Lower leg skin (tissue), 4 donors: ENCODE measurements around the gene WDR64. TPM values are rescaled to one million over a fixed set of nuclear protein-coding genes. Genes with fewer than 3 reads are reported as not detected.

Experiments
- DNase-seq, 2 donors: peaks; one replicate each; pipeline ENCODE4 v3.0.0-alpha.2; 2019; ENCODE audit warnings: low spot score in 2 of 2
- H3K4me3 ChIP-seq: fragments of 200-600 bp; sonication (generic); 2 replicates; pipeline ENCODE4 v1.5.1; 2017; ENCODE audit warnings: mild to moderate bottlenecking, low read depth; ENCODE audit not compliant: poor library complexity, severe bottlenecking
- CTCF ChIP-seq, 3 donors: fragments of 450-650 bp; IDR thresholded peaks; one replicate each; pipeline ENCODE4 v1.5.1; 2016; ENCODE audit warnings: antibody characterized with exemption in 3 of 3, mild to moderate bottlenecking in 3 of 3, moderate library complexity in 2 of 3
- POLR2A ChIP-seq, 2 donors: fragments of 450-650 bp; IDR thresholded peaks; one replicate each; pipeline ENCODE4 v1.6.1; 2016 to 2017; ENCODE audit warnings: antibody characterized with exemption in 2 of 2, mild to moderate bottlenecking in 1 of 2, moderate library complexity in 1 of 2
- WGBS, 2 donors: methylation state at CpG; one replicate each; pipeline ENCODE4 v1.1.5; 2018; 5-methylcytosine and 5-hydroxymethylcytosine counted together
- intact Hi-C: fragments of 100-400 bp; cut with DNase I; formaldehyde crosslinking; loops from one replicate; pipeline ENCODE4 v1.15.0; 2023; ENCODE audit warnings: low total_unique reads
- total RNA-seq, 4 donors: library from RNA; depleted of rRNA; stranded (reverse); fragments of >200 nt; gene quantifications; one replicate each; pipeline ENCODE4 v1.1.0, GENCODE V29; 2016

WDR64 gene
- total RNA-seq, 4 donors from 2014 or later, result not detected

- 0 to 4% methylated on average over 1 of the region's 1 CpG for WGBS, 2 donors
- TF ChIP-seq POLR2A (IDR thresholded peaks at IDR 0.05), result no peak
- TF ChIP-seq CTCF (IDR thresholded peaks at IDR 0.05), result no peak
These were observed 182.8 kb downstream of the WDR64 start for GRCh38 chr1:241834733-241835377.

GRCh38 chr1:241836941-241837340, 184.9 kb downstream of the WDR64 start:
- TF ChIP-seq POLR2A (IDR thresholded peaks at IDR 0.05) (no peak), CTCF (IDR thresholded peaks at IDR 0.05) (no peak)
- 86 to 89% methylated on average over 2 of the region's 2 CpGs for WGBS, 2 donors
- no peak overlapping the region for H3K4me3 ChIP-seq
- DNase-seq, result no peak
- intact Hi-C loops, result no loop called here

More at GRCh38 chr1:241834733-241835377, 182.8 kb downstream of the WDR64 start:
- intact Hi-C loops, result loop anchor here (5.0 kb wide), 1 partner anchor 223 kb away; no protein-coding TSS in a partner anchor
- H3K4me3 ChIP-seq, result no peak overlapping the region
- DNase-seq, result no peak

GRCh38 chr1:241837416-241837815, 185.3 kb downstream of the WDR64 start:
- WGBS, 2 donors, result 78 to 81% methylated on average over 5 of the region's 5 CpGs
- H3K4me3 ChIP-seq, result no peak overlapping the region
- no peak for TF ChIP-seq CTCF (IDR thresholded peaks at IDR 0.05)
- TF ChIP-seq POLR2A (IDR thresholded peaks at IDR 0.05), result no peak
- no peak for DNase-seq
- intact Hi-C loops, result no loop called here

- no peak for DNase-seq
- TF ChIP-seq CTCF (IDR thresholded peaks at IDR 0.05) (no peak), POLR2A (IDR thresholded peaks at IDR 0.05) (no peak)
- no peak overlapping the region for H3K4me3 ChIP-seq
- intact Hi-C loops, result no loop called here
- 75 to 79% methylated on average over 4 of the region's 4 CpGs for WGBS, 2 donors
These were observed 185.8 kb downstream of the WDR64 start for GRCh38 chr1:241837901-241838300.

- no peak for DNase-seq
- WGBS, 2 donors, result 91% methylated on average over 5 of the region's 5 CpGs
- no peak overlapping the region for H3K4me3 ChIP-seq
- no peak for TF ChIP-seq CTCF (IDR thresholded peaks at IDR 0.05)
- TF ChIP-seq POLR2A (IDR thresholded peaks at IDR 0.05), result no peak
- intact Hi-C loops, result no loop called here
These were observed 186.8 kb downstream of the WDR64 start for GRCh38 chr1:241838897-241839296.
